GM18867 (cell line): Measurements from ENCODE around the gene PHOSPHO1.

Source experiments
- ATAC-seq: cut with Tn5 transposase; IDR thresholded peaks from one replicate; pipeline ENCODE4 v1.9.1; 2021; ENCODE audit warnings: mild to moderate bottlenecking, moderate library complexity; ENCODE audit not compliant: unreplicated experiment

Gene PHOSPHO1

DNA sequence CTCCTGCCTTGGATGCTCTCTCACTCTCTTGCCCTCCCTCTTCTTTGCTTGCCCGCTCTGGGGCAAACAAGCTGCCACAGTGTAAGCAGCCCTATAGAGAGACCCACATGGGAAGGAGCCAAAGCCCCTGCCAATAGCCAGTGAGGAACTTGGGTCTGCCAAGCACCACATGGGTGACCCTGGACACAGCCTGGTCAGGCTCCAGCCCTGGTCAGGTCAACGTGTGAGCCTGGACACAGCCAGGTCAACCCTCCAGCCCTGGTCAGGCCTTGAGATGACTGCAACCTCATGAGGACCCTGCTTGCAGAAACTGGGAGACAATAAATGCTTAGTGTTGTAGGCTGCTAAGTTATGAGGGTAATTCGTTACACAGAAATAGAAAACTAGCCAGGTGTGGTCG, 14.3 kb upstream of the PHOSPHO1 start:
- ATAC-seq, result no peak

DNA sequence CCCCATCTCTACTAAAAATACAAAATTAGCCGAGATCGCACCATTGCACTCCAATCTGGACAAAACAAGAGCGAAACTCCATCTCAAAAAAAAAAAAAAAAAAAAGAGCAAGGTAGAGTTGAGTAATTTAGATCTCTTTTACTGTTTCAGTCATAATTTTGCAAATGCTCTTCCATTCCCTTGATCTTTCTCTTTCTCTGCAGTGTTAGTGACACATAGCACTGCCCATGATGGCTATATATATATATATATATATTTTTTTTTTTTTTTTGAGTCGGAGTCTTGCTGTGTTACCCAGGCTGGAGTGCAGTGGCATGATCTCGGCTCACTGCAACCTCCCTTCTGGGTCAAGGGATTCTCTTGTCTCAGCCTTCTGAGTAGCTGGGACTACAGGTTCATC, 12.2 kb upstream of the PHOSPHO1 start:
- ATAC-seq, result no peak

DNA sequence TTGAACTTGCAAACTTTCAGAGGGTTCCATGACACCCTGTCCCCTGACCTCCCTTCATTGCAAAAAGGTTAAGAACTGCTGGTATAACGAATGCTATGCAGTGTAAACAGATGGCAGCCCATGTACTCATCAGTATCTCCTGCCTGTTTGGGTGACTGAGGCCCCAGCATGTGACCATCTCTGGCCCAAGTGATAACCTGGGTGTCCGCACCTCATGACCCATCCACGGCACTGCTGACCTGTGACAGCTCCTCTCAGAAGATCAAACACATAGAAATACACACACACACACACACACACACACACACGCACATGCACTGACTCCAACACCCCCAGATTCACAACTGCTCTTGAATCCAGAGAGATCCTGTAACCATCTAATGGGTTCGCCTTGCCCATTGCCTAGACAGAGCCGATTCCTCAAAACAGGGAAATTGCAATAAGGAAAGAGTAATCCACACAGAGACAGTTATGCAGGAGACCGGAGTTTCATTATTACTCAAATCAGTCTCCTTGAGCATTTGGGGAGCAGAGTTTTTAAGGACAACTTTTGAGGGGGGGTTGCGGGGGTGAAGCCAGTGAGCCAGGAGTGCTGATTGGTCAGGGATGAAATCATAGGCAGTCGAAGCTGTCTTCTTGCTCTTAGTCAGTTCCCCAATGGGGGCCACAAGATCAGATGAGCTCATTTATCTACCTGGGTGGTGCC, 11.3 kb upstream of the PHOSPHO1 start:
- no peak for ATAC-seq

DNA sequence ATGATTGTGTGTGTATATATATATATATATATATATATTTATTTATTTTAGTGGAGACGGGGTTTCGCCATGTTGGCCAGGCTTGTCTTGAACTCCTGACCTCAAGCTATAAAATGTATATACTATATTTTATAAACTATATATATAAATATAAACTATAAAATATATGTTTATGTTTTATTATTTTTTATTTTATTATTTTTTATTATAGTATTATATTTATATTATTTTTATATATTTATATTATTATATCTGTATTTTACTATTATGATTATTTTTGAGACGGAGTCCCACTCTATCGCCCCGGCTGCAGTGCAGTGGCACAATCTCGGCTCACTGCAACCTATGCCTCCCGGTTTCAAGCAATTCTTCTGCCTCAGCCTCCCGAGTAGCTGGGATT, 10.5 kb upstream of the PHOSPHO1 start:
- no peak for ATAC-seq

DNA sequence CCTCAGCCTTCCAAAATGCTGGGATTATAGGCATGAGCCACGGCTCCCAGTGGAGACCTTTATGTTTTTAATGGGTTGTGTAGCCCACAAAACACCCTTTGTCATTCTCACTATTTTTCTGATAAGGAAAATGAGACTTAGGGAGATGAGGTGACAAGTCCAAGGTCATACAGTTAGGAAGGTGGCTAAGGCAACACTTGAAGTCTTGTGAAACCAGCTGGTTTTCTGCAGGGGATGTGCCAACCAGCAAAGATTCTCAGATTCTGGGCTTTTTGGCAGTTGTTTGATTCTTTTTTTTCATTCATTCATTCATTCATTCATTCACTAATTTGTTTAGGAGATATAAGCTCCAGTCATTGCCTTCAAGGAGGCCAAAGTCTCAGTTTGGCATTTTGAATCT, 10.0 kb upstream of the PHOSPHO1 start:
- no peak for ATAC-seq

DNA sequence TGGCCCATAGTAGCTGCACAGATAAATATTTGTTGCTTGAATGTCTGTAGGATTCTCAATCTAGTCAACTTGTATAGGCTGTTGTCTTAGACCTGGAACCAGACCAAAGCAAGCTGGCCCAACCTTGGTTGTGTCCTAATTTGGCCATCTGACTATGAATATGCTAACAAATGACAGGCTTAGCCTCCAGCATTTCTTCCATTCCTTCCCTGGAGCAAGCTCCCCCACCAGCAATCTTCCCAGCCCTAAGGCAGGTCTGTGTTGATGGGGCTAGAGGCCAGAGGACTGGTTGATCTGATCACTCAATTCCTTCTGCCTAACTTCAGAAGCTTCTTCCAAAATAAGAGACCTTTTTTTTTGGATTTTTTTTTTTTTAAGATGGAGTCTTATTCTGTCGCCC, 9.4 kb upstream of the PHOSPHO1 start:
- ATAC-seq, result no peak

DNA sequence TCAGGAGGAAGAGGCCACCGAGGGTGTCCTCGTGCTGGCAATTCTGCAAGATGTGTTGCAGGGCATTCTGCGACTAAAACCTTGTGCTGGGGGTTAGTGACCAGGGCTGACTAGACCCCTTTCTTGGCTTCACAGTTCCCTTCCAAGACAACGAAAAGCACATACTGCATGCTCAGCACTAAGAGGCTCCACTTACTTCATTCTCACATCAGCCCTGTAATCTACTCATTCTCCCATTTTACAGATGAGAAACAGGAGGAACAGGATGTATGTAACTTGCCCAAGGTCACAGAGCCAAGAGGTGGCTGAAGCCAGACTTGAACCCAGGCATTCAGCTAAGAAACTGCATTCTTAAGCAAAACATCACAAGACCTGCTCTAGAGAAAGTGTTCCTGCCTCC, 5.3 kb upstream of the PHOSPHO1 start:
- no peak for ATAC-seq

DNA sequence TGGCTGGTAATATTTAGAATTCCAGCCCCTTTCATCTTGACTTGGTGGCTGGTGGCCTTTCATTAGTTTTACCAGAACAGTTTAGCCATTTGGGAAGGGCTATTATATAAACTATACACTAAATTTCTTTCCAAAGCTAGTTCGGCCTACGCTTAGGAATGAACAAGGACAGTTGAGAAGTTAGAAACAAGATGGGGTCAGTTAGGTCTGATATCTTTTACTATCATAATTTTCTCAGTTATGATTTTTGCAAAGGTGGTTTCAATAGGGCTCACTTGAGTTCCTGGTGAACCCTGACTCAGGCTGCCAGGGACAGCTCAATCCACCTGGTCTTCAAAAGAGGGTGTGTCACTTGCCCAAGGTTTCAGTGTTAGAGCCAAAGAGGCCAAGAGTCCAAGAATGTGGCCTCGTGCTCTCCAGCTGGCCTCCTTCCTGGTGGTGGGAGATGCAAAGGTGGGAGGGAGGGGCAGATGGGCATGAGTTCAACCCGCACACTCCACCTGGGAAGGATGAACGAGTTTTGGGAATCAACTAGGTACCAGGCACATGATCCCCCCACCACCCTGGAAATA, 4.0 kb upstream of the PHOSPHO1 start:
- no peak for ATAC-seq

DNA sequence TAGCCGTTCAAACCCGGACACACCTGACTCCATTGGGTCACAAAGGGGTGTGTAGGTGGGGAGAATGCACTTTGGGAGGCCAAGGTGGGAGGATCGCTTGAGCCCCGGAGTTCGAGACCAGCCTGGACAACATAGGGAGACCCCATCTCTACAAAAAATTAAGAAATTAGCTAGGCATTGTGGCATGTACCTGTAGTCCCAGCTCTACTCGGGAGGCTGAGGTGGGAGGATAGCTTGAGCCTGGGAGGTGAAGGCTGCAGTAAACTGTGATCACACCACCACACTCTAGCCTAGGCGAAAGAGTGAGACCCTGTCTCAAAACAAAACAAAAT, 942 bp upstream of the PHOSPHO1 start:
- no peak for ATAC-seq

DNA sequence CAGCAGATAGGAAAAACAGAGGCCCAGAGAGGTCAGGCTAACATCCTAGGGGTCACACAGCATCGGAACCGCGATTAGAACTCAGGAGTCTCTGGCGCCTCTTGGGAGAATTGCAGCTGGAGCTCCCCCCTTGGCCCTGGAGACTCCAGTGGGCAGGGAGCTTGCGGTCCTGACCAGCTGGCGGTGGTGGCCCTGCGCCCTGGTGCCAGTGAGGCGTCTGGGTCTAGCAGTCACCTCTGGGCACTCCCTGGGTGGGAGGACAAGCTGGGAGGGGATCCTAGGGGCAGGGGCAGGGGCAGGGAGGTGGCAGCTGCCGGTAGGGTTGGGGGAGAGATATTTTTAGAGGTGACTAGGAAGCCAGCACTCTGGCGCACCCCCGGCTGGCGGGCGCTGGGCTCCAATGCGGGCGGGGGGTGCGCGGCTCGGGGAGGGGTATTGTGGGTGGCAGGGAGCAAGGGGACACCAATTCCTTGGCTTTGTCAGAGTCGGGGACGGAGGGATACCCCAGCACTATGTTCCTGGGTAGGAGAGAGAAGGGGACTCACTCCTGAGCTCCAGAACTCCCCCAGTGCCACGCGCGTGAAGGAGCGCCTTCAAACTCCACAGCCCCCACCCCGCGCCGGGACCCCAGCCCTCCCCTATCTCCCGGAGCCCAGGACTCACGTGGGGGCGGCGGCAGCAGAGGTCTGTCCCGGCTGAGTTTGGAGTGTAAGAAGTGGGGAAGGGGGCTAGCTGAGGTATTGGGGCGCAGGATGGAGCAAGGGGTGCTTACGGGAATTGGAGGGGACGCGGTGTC, 584 bp downstream of the PHOSPHO1 start:
- peak; percentile 3 for ATAC-seq

DNA sequence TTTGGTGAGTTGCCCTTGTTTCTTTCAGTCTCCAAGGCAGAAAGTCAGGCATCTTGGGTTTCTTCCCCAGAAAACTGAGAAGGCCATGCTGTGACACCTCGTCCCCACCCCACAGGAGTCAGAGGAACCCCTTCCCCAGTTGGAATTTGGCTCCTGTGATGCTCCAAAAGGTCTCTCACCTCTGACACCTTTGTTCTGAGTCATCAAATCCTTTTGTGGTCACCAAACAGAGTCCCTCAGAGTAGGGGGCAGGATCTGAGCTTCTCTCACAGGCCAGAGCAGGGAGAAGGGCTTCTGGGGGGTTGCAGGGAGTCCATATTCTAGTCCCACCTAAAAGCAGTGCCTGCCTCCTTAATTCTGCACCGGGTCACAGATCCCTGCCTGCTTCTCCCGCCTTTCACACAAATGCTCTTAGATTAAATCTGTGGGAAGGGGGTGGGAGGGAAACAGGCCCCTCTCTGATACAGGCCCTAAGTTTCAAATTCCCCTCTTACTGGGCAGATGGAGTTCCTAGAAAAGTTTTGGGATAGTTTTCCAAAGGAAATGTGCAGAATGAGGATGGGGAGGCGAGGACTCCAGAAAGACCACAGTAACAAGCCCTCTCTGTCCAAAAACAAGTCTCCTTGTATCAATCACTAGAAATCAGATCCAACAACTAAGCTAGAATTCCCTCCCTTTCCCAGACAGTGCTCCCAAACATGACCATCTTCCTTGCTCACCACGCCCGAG, 1.3 kb downstream of the PHOSPHO1 start:
- no peak for ATAC-seq

DNA sequence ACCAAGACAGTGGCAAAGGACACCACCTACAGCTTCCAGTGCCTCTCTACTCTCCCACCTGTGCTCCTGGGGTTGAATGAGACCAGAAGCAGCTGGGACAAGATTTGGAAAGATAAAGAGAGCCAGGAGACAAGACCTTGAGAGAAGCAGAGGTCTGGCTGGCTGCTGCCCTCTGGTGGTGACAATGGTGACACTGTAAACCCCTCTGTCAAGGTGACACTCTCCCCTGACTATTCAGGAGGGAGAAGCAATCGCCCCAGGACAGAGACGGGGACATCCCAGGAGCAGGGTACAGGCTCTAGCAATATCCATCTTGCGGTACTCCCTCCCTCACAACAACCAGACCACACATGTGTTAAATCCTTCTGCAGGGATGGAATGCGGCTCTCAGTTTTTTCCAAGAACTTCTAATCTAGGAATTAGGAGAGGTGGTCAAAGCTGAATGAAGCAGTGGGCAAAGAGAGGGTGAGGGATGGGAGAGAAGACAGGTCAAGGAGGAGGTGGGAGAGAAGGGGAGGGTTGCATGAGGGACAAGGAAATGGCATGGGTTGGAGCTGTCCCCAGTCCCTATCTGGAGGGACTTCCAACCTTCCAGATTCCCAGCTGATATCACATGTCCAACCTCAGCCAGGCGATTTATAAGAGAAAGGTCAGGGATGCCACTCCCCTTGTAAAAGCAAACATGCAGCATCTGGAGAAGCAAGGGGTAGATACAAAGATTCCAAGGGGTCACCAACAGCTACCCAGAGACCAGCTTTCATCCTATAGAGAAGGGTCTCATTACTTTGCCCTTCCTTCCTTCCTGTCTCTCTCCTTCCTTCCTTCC, 2.9 kb downstream of the PHOSPHO1 start:
- no peak for ATAC-seq

DNA sequence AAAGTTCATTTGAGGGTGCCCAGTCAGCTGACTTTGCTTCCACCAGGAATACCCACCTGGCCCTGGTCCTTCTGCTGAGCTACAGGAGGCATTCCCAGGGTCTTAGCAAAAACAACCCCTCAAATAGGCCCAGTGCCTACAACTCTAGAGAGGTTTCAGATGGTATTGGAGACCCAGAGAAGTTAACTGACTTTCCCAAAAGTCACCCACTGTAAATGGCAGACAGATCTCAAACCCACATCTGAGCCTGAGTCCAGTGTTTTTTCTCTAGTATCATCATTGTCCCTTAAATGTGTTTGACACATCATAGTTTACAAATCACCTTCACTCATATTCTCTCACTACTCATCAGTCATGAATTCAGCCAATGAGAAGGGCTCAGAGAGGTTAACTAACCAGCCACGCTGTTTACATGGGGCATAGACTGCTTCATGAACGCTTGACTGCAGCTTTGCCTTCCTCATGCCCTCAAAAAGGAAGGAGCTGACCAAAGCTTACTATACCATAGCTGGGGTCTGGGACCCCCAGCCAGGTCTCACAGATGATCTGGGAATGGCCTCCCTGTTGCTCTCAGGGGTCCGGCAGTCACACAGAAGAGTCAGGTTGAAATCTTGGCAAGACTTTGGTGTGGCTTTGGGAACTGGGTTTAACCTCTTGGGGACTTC, 3.7 kb downstream of the PHOSPHO1 start:
- ATAC-seq, result no peak

DNA sequence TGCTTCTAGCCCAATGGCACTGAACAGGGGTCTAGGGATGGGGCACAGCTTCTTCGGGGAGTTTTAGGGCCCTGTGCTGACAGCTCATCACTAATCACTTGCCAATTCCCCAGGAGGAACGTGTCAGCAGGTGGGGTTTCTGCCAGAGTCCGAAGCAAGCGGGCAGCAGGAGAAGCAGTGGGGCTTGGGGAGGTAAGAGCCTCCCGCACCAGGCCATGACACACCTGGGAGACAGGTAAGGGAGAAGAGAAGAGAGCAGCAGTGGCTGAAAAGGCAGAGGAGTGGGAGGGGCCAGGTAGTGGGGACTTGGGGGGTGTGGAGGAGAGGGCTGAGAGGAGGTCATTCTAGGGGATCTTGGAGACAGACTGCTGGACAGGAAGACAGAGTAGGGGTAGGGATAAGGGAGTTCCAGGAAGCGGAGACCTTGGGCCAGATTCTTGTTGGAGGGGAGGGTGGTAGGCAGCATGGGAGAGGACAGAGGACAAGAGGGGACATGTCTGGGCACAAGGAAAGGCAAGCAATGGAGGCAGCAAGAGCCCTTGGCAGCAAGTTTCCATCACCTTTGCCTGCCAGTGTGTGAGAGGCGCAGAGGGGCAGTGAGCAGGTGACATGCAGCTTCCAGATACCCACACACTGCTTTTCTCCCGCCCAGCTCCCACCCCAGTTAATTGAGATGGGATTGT, 4.9 kb downstream of the PHOSPHO1 start:
- ATAC-seq, result no peak

DNA sequence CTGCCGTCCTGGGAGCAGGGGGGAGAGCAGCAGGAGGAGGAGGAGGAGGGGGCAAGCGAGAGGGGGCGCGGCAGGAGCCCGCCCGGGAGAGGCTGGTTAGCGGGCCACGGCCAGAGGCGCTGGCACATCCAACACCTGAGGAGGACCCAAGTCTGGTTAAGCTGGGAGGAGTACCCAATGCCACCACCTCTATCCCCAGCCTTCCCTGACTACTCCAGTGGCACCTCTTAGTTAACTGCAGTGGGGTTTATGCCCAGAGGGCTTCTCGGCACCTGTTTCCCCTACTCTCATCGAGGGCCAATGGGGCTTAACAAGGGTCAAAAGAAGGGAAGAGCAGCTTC, 5.6 kb downstream of the PHOSPHO1 start:
- no peak for ATAC-seq

DNA sequence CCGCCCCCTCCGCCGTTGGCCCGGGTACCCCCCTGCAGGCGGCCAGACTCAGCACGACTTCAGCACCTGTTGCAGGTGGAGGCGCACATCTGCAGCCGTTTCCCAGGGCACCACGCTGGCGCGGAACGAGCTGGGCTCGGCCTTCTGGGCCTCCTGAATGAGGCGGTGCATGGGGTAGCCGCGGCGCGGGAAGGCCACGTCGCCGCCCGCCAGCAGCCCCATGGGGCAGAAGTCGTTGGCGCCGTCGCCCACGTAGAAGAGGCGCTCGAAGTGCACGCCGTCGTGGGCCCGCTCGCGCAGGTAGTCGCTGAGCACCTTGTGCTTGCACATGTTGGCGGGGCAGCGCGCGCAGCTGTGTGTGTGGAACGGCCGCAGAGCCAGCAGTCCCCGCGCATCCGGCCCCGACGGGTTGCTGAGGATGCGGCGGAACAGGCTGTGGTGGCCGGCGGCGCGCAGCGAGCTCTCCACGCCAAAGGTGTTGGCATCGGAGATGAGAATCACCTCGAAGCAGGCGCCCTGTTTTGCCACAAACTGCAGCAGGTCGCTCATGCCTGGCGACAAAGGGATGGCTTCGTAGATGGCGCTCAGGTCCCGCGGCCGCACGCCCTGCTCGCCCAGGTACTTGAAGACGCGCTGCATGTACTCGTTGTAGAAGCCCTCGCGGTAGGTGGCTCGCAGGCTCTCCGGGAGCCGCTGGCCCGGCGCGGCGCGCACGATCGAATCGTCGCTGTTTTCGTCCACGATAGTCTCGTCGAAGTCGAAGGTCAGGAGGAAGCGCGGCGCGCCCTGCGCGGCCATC, 6.2 kb downstream of the PHOSPHO1 start:
- no peak for ATAC-seq

DNA sequence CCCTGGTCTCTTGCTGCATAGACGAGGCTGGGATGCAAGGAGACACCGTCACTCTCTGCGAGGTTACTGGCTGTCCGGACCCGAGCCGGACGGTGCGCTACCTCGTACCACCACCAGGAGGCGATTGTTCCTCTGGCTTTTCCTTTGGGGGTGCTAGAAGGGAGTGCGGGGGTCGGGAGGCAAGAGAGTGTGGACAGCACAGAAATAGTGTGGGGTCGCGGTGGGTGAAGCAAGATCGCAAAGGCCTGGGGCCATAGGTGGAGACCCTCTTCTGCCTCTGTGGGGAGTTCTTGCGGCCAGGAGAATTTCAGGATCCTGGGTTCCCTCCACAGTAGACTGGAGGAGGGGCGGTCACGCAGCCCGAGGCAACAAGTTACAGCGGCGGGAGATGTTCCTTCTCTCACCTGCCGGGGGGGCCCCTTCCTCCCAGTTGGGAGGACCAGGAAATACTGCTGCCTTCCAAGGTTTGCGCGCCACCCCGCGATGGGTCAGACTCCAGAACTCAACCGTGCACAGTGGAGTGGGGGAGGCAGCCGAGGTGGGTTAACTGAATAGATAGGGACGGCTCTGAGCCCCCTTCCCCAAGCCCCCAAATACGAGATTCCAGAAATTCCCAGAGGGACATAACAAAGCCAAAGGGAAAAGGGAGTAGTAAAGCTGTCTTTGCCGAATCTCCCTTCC, 6.9 kb downstream of the PHOSPHO1 start:
- ATAC-seq, result no peak

DNA sequence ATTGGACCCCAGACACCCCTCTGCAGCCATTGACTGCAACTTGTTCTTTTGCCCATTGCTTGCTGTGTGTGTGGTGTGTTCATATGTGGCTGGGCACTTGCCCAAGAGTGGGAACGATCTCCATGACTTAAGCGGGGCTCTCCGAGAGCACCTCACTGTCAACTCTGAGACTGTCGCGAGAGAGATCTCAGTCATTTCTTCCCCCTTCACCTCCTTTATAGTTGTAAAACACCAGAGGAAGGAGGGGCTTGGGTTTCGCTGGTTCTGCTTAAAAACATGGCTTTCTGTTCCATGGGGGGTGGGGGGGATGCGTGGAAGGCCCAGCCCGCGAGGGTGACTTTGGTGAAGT, 7.4 kb downstream of the PHOSPHO1 start:
- ATAC-seq, result no peak

DNA sequence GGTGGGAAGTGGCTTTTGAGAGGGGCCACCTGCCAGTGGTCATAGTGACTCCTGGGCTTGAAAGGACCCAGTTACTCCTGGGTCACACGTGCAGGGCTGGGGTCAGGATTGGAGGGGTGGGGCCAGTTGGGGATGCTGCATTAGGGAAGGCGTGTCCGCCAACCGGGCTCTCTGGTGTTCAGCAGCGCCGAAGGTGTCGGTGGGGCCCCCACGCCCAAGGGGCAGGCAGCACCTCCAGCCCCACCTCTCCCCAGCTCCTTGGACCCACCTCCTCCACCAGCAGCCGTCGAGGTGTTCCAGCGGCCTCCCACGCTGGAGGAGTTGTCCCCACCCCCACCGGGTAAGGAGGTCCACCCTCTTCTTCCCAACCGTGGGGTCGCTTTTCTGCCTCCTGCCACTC, 10.6 kb downstream of the PHOSPHO1 start:
- ATAC-seq, result no peak
